SK-N-SH treated with all-trans-retinoic acid at 6 μM for 48 hours (cell line): ENCODE measurements around the gene MGLL.
A peak's percentile ranks its signal among the peaks of the same experiment; 100 is the strongest.

Experiments used
- ATAC-seq: fragments of 200-7000 bp; cut with Tn5 transposase; 3 replicates; pipeline ENCODE4 v1.9.1; 2020; ENCODE audit warnings: mild to moderate bottlenecking, moderate library complexity
- ARNTL ChIP-seq: fragments of 450-650 bp; formaldehyde crosslinking; IDR thresholded peaks from 2 replicates; pipeline ENCODE4 v1.5.0; 2020; ENCODE audit warnings: low read depth, mild to moderate bottlenecking, moderate library complexity, borderline replicate concordance
- BACH2 ChIP-seq: fragments of 250-450 bp; sonication (Bioruptor Pico); IDR thresholded peaks from 2 replicates; pipeline ENCODE4 v1.9.0; 2021; ENCODE audit warnings: mild to moderate bottlenecking, borderline replicate concordance
- CREB5 ChIP-seq: fragments of 250-450 bp; sonication (Bioruptor Pico); IDR thresholded peaks from 2 replicates; pipeline ENCODE4 v1.5.1; 2020; ENCODE audit warnings: low read depth, mild to moderate bottlenecking, moderate library complexity
- CSRNP3 ChIP-seq: fragments of 250-450 bp; sonication (Bioruptor Pico); IDR thresholded peaks from 2 replicates; pipeline ENCODE4 v1.5.1; 2021; ENCODE audit warnings: mild to moderate bottlenecking, moderate library complexity
- ESRRG ChIP-seq: fragments of 250-450 bp; sonication (Bioruptor Pico); IDR thresholded peaks from 2 replicates; pipeline ENCODE4 v1.6.1; 2021; ENCODE audit warnings: mild to moderate bottlenecking
- GLIS3 ChIP-seq: fragments of 250-450 bp; sonication (Bioruptor Pico); IDR thresholded peaks from 2 replicates; pipeline ENCODE4 v1.5.0; 2020; ENCODE audit warnings: mild to moderate bottlenecking, moderate library complexity
- ISL1 ChIP-seq: fragments of 250-450 bp; sonication (Bioruptor Pico); IDR thresholded peaks from 2 replicates; pipeline ENCODE4 v2.1.2; 2022; ENCODE audit warnings: mild to moderate bottlenecking, moderate library complexity
- OSR1 ChIP-seq: fragments of 250-450 bp; sonication (Bioruptor Pico); IDR thresholded peaks from 2 replicates; pipeline ENCODE4 v1.8.0; 2022; ENCODE audit warnings: moderate library complexity, mild to moderate bottlenecking, inconsistent platforms
- PATZ1 ChIP-seq: fragments of 250-450 bp; sonication (Bioruptor Pico); IDR thresholded peaks from 2 replicates; pipeline ENCODE4 v1.8.0; 2020; ENCODE audit warnings: mild to moderate bottlenecking, moderate library complexity, borderline replicate concordance
- POU6F1 ChIP-seq: fragments of 250-450 bp; sonication (Bioruptor Pico); IDR thresholded peaks from 2 replicates; pipeline ENCODE4 v1.8.0; 2021; ENCODE audit warnings: low read depth, mild to moderate bottlenecking, moderate library complexity, borderline replicate concordance
- PPARA ChIP-seq: fragments of 250-450 bp; sonication (Bioruptor Pico); IDR thresholded peaks from 2 replicates; pipeline ENCODE4 v1.5.0; 2020; ENCODE audit warnings: mild to moderate bottlenecking, borderline replicate concordance
- RARB ChIP-seq: fragments of 250-450 bp; sonication (Bioruptor Pico); IDR thresholded peaks from 2 replicates; pipeline ENCODE4 v1.8.0; 2021; ENCODE audit warnings: mild to moderate bottlenecking, moderate library complexity
- SNAI2 ChIP-seq: fragments of 250-450 bp; sonication (Bioruptor Pico); IDR thresholded peaks from 2 replicates; pipeline ENCODE4 v1.5.0; 2020; ENCODE audit warnings: mild to moderate bottlenecking, moderate library complexity
- TCF4 ChIP-seq: fragments of 250-450 bp; sonication (Bioruptor Pico); IDR thresholded peaks from 2 replicates; pipeline ENCODE4 v1.8.0; 2021; ENCODE audit warnings: mild to moderate bottlenecking, moderate library complexity, borderline replicate concordance
- TOX ChIP-seq: fragments of 250-450 bp; sonication (Bioruptor Pico); IDR thresholded peaks from 2 replicates; pipeline ENCODE4 v1.8.0; 2021; ENCODE audit warnings: mild to moderate bottlenecking, moderate library complexity, borderline replicate concordance
- TSHZ2 ChIP-seq: fragments of 250-450 bp; sonication (Bioruptor Pico); IDR thresholded peaks from 2 replicates; pipeline ENCODE4 v1.5.0; 2020; ENCODE audit warnings: mild to moderate bottlenecking, moderate library complexity
- ZC3H10 ChIP-seq: fragments of 250-450 bp; sonication (Bioruptor Pico); IDR thresholded peaks from 2 replicates; pipeline ENCODE4 v1.5.1; 2021; ENCODE audit warnings: mild to moderate bottlenecking, moderate library complexity
- ZFP3 ChIP-seq: fragments of 250-450 bp; sonication (Bioruptor Pico); IDR thresholded peaks from 2 replicates; pipeline ENCODE4 v1.5.0; 2020; ENCODE audit warnings: mild to moderate bottlenecking, moderate library complexity
- ZFP30 ChIP-seq: fragments of 450-650 bp; formaldehyde crosslinking; IDR thresholded peaks from 2 replicates; pipeline ENCODE4 v1.5.0; 2022; ENCODE audit warnings: mild to moderate bottlenecking, moderate library complexity
- ZNF565 ChIP-seq: fragments of 450-650 bp; formaldehyde crosslinking; conservative IDR thresholded peaks from 2 replicates; pipeline ENCODE4 v1.5.0; 2020; ENCODE audit warnings: low read depth, mild to moderate bottlenecking, moderate library complexity
- ZNF70 ChIP-seq: fragments of 450-650 bp; formaldehyde crosslinking; IDR thresholded peaks from 2 replicates; pipeline ENCODE4 v1.5.0; 2020; ENCODE audit warnings: mild to moderate bottlenecking, moderate library complexity
- ZNF8 ChIP-seq: fragments of 450-650 bp; formaldehyde crosslinking; IDR thresholded peaks from 2 replicates; pipeline ENCODE4 v1.5.0; 2020; ENCODE audit warnings: mild to moderate bottlenecking, moderate library complexity

The MGLL gene

GRCh38 chr3:127803619-127804018 is 18.7 kb downstream of the MGLL start:
- TF ChIP-seq ZFP3 (CRISPR knock-in tag) (no peak), ARNTL (CRISPR knock-in tag) (no peak), ISL1 (CRISPR knock-in tag) (no peak), CREB5 (CRISPR knock-in tag) (no peak), RARB (CRISPR knock-in tag) (no peak), ZFP30 (CRISPR knock-in tag) (no peak), PPARA (CRISPR knock-in tag) (no peak), ZNF70 (no peak), POU6F1 (no peak), BACH2 (CRISPR knock-in tag) (no peak)
- ATAC-seq: peak; percentile 83

GRCh38 chr3:127802606-127803005 is 19.7 kb downstream of the MGLL start:
- no peak for ATAC-seq
- no peak for TF ChIP-seq ZFP3 (CRISPR knock-in tag)
- TF ChIP-seq ISL1 (CRISPR knock-in tag): no peak
- no peak for TF ChIP-seq ESRRG (CRISPR knock-in tag)
- TF ChIP-seq OSR1 (CRISPR knock-in tag): no peak
- TF ChIP-seq SNAI2 (CRISPR knock-in tag): no peak
- TF ChIP-seq PPARA (CRISPR knock-in tag): no peak
- TF ChIP-seq TOX (CRISPR knock-in tag): no peak
- TF ChIP-seq POU6F1: no peak
- TF ChIP-seq TSHZ2 (CRISPR knock-in tag): no peak
- no peak for TF ChIP-seq ZC3H10
- TF ChIP-seq, all 23 proteins: peak for 0

GRCh38 chr3:127801731-127802313 is 20.5 kb downstream of the MGLL start:
- ATAC-seq: no peak
- TF ChIP-seq PPARA (CRISPR knock-in tag) (no peak), SNAI2 (CRISPR knock-in tag) (no peak), ESRRG (CRISPR knock-in tag) (no peak), GLIS3 (CRISPR knock-in tag) (no peak), ZNF565 (CRISPR knock-in tag) (no peak)
- TF ChIP-seq, all 23 proteins: peak for 0

- no peak for ATAC-seq
- TF ChIP-seq SNAI2 (CRISPR knock-in tag) (no peak), BACH2 (CRISPR knock-in tag) (no peak), ZNF70 (no peak), ESRRG (CRISPR knock-in tag) (no peak), PPARA (CRISPR knock-in tag) (no peak), ZNF8 (no peak), ISL1 (CRISPR knock-in tag) (no peak), PATZ1 (CRISPR knock-in tag) (no peak), TCF4 (CRISPR knock-in tag) (no peak), POU6F1 (no peak), ZNF565 (CRISPR knock-in tag) (no peak), TOX (CRISPR knock-in tag) (no peak), CSRNP3 (CRISPR knock-in tag) (no peak)
Measured at GRCh38 chr3:127800508-127800907, 21.8 kb downstream of the MGLL start.
